K562 (cell line): Measurements from ENCODE around the gene USP44. TPM values are rescaled to one million over a fixed set of nuclear protein-coding genes. Genes with fewer than 3 reads are reported as not detected.
A peak's percentile ranks its signal among the peaks of the same experiment; 100 is the strongest.

Source experiments
- CCAR2 ChIP-seq: fragments of 200-400 bp; formaldehyde crosslinking; IDR thresholded peaks from 2 replicates; pipeline ENCODE4 v1.6.1; 2017; ENCODE audit warnings: mild to moderate bottlenecking, low read depth, low read length
- E2F4 ChIP-seq: sonication (generic); formaldehyde crosslinking; IDR thresholded peaks from 2 replicates; pipeline ENCODE4 v1.8.0; 2022; ENCODE audit warnings: mild to moderate bottlenecking, low read depth, missing genetic modification reagents
- MYC ChIP-seq, 2 experiments: fragments of 250-450 bp in 1 of 2; sonication (Bioruptor Pico) in 1 of 2; IDR thresholded peaks; 2 replicates each; pipeline versions ENCODE4 v1.5.1 to v1.6.1; 2012 to 2021; ENCODE audit warnings: low read depth in 2 of 2, borderline replicate concordance in 1 of 2, improper control_type of control experiment in 1 of 2, low read length in 1 of 2, mild to moderate bottlenecking in 1 of 2, moderate library complexity in 1 of 2
- NCOA2 ChIP-seq, 2 experiments: fragments of 450-650 bp; IDR thresholded peaks; 2 replicates each; pipeline ENCODE4 v1.6.1; 2018; ENCODE audit warnings: mild to moderate bottlenecking in 2 of 2, moderate library complexity in 1 of 2; ENCODE audit not compliant: partially characterized antibody in 2 of 2
- OTX1 ChIP-seq: fragments of 450-650 bp; formaldehyde crosslinking; IDR thresholded peaks from 2 replicates; pipeline ENCODE4 v1.4.0; 2022; ENCODE audit warnings: mild to moderate bottlenecking
- RBFOX2 ChIP-seq: fragments of 200-400 bp; formaldehyde crosslinking; IDR thresholded peaks from 2 replicates; pipeline ENCODE4 v1.6.1; 2017; ENCODE audit warnings: low read depth, mild to moderate bottlenecking, low read length, moderate library complexity
- RBM39 ChIP-seq: fragments of 200-400 bp; formaldehyde crosslinking; optimal IDR thresholded peaks from 2 replicates; pipeline ENCODE3; 2018; ENCODE audit warnings: low read depth, low read length
- RERE ChIP-seq: sonication (generic); formaldehyde crosslinking; IDR thresholded peaks from 2 replicates; pipeline ENCODE4 v1.8.0; 2023; ENCODE audit warnings: missing genetic modification reagents, mild to moderate bottlenecking, borderline replicate concordance
- SAP30 ChIP-seq: fragments of 200-600 bp; sonication (generic); IDR thresholded peaks from 2 replicates; pipeline ENCODE4 v1.6.1; 2012; ENCODE audit warnings: borderline replicate concordance, low read depth, mild to moderate bottlenecking, moderate library complexity, low read length, control low read depth, inconsistent platforms; ENCODE audit not compliant: insufficient read depth, poor library complexity, severe bottlenecking
- SRF ChIP-seq, 2 experiments: fragments of 250-450, 450-650 bp in 1 of 2; sonication (Bioruptor Pico) in 1 of 2; sonication (generic) in 1 of 2; formaldehyde crosslinking; IDR thresholded peaks; 2 replicates each; pipeline versions ENCODE4 v1.5.0 to v1.5.1; 2020 to 2022; ENCODE audit warnings: mild to moderate bottlenecking in 1 of 2, missing genetic modification reagents in 1 of 2
- STAT6 ChIP-seq: sonication (generic); formaldehyde crosslinking; IDR thresholded peaks from 2 replicates; pipeline ENCODE4 v1.8.1; 2023; ENCODE audit warnings: mild to moderate bottlenecking, missing genetic modification reagents
- TAF1 ChIP-seq: IDR thresholded peaks from 2 replicates; pipeline ENCODE4 v1.6.1; 2011; ENCODE audit warnings: mild to moderate bottlenecking, low read length, moderate library complexity; ENCODE audit not compliant: insufficient read depth, control insufficient read depth, severe bottlenecking; ENCODE audit errors: extremely low read depth
- TBL1XR1 ChIP-seq, 2 experiments: IDR thresholded peaks; 2 replicates each; pipeline ENCODE4 v1.6.1; 2012; ENCODE audit warnings: improper control_type of control experiment in 2 of 2, low read length in 2 of 2, mild to moderate bottlenecking in 1 of 2
- ZNF143 ChIP-seq: sonication (generic); formaldehyde crosslinking; IDR thresholded peaks from 2 replicates; pipeline ENCODE4 v1.9.0; 2022; ENCODE audit warnings: mild to moderate bottlenecking, missing genetic modification reagents
- ZNF79 ChIP-seq: fragments of 250-450 bp; sonication (Bioruptor Pico); IDR thresholded peaks from 2 replicates; pipeline ENCODE4 v1.4.0; 2020; ENCODE audit warnings: low read depth, mild to moderate bottlenecking, moderate library complexity
- polyA plus RNA-seq, 8 experiments: library from polyadenylated mRNA; depleted of rRNA in 4 of 8; stranded (reverse) in 5 of 8; unstranded in 3 of 8; fragments of >200 nt; fragmentation: Nextera tagmentation in 2 of 8; fragmentation: Illumina TruSeq in 1 of 8; extraction: Ambion mirVana in 2 of 8; extraction: Trizol in 1 of 8; gene quantifications; 2 replicates each; pipeline versions ENCODE4 v1.2.1 to v1.2.3, GENCODE V29; 2011 to 2014; ENCODE audit warnings: inconsistent platforms in 1 of 8, missing spikeins in 1 of 8
- total RNA-seq, 7 experiments: library from RNA; depleted of rRNA in 6 of 7; stranded (reverse); fragments of >200 nt in 6 of 7; fragmentation: Illumina TruSeq in 2 of 7; extraction: Trizol in 2 of 7; gene quantifications; 2 replicates each; pipeline versions ENCODE4 v1.2.1 to v1.2.3, GENCODE V29; 2011 to 2021; ENCODE audit warnings: low replicate concordance in 1 of 7

The USP44 gene
- total and polyA plus RNA-seq, 9 of the 15 experiments (the other 6 are each of a cell fraction or from before 2014, with no cell fraction given), result 2.1 to 5.7 (median 2.8) TPM

- TF ChIP-seq STAT6 (CRISPR knock-in tag), result no peak
- TF ChIP-seq OTX1, result peak; percentile 84
- no peak for TF ChIP-seq CCAR2
- peak; percentile 83 for TF ChIP-seq ZNF143 (CRISPR knock-in tag)
- TF ChIP-seq TBL1XR1 (IDR thresholded peaks at IDR 0.05; ENCODE audit: low read length in 2 of 2), result peak in 1 of 2 experiments; percentile 31; a peak in 1 of 4 replicates
- 0 out of 2 replicates have a peak, but pooled peaks have one; percentile 27 for TF ChIP-seq E2F4 (CRISPR knock-in tag)
- TF ChIP-seq RERE (CRISPR knock-in tag), result no peak
- peak; percentile 100 for TF ChIP-seq RBFOX2
- peak; percentile 100 for TF ChIP-seq TAF1
- no peak for TF ChIP-seq NCOA2 (IDR thresholded peaks at IDR 0.05; ENCODE audit: partially characterized antibody in 2 of 2)
- TF ChIP-seq SAP30, result peak; percentile 58
- peak in 1 of 2 experiments; percentile 54; a peak in 1 of 4 replicates for TF ChIP-seq SRF (CRISPR knock-in tag; IDR thresholded peaks at IDR 0.05)
- TF ChIP-seq RBM39, result peak; percentile 83
- peak; percentile 94 for TF ChIP-seq MYC (IDR thresholded peaks at IDR 0.05; ENCODE audit: low read depth, low read length)
- peak; percentile 68 for TF ChIP-seq MYC (CRISPR knock-in tag; IDR thresholded peaks at IDR 0.05; ENCODE audit: borderline replicate concordance, low read depth)
- no peak for TF ChIP-seq ZNF79 (CRISPR knock-in tag)
These were observed 77.2 kb downstream of the USP44 start, which contains the start of gene METAP2 (continued) for GRCh38 chr12:95473884-95474659.
